ENCODE results near the gene ZCWPW1. TPM values are rescaled to one million over a fixed set of nuclear protein-coding genes. Genes with fewer than 3 reads are reported as not detected.
A peak's percentile ranks its signal among the peaks of the same experiment; 100 is the strongest.

The ZCWPW1 gene
- total and polyA plus RNA-seq, 2 experiments from 2014 or later, result 1.9 to 4.2 TPM

DNA sequence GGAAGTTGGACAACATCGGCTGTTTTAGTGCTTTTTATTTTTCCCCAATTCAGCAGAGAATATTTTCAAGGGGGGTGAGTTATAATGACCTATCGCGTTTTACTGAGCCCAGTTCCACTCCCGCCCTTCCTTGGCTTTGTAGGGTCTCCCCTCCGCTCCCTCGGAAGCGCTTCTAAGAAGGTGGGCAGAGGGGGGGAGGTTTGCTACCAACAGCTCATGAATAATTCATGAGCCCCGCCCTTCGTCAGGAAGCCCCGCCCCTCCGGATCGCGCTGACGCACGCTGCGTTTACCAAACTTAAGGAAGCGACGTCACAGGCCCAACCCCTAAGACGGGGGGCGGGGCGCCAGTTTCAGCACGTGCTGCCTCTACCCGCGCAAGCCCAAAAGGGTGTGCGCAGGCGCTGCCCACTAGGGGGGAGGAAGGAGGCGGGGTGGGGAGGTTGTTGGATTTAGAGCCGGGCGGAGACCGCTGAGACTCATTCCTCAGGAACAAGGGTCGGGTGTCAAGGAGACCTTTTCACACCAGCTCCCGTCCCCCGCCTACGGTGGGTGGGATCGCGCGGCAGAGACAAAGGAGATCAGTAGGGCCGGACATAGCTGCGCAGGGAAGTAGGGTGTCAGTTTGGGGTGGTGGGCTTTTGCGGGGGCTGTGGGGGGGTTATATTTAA, 599 bp upstream of the ZCWPW1 start:
- TF ChIP-seq EZH2 (IDR thresholded peaks at IDR 0.05; ENCODE audit: insufficient read depth, poor library complexity, severe bottlenecking), result no peak
- no peak for TF ChIP-seq EZH2phosphoT487 (IDR thresholded peaks at IDR 0.05; ENCODE audit: insufficient read depth, low read depth)
- Histone ChIP-seq H2AFZ (peak overlapping the region; percentile 94), H3K9me2 (ENCODE audit: insufficient read depth) (no peaks in the 10 kb centered on the region), H3K9ac (peak overlapping the region; percentile 98), H3K9me3 (ENCODE audit: low read depth) (no peaks in the 10 kb centered on the region), H3K4me3 (peak overlapping the region; percentile 92), H3K36me3 (ENCODE audit: low read depth) (no peaks in the 10 kb centered on the region), H3K27me3 (replicated peaks; ENCODE audit: insufficient read depth) (no peaks in the 10 kb centered on the region), H3F3A (ENCODE audit: insufficient read depth) (0 out of 2 replicates have a peak, but pooled peaks cover 9% of the 10 kb centered on the region), H3K79me2 (ENCODE audit: insufficient read depth) (peaks cover 44% of the 10 kb centered on the region), H4K20me1 (ENCODE audit: insufficient read depth) (no peaks in the 10 kb centered on the region), H3K4me2 (ENCODE audit: unreplicated experiment) (peak overlapping the region; percentile 94), H3K27ac (peak overlapping the region; percentile 100), H3K4me1 (ENCODE audit: insufficient read depth) (0 out of 2 replicates have a peak, but pooled peaks cover 14% of the 10 kb centered on the region)
- DNase-seq, result peak; percentile 100
- 0 to 1% methylated on average over 38 to 40 of the region's 40 CpGs for WGBS, 2 experiments (ENCODE audit: low coverage in 1 of 2, low lambda C conversion rate in 2 of 2, missing lambda C conversion rate in 2 of 2)
- in situ Hi-C loops (cut with MboI), result no loop called here

DNA sequence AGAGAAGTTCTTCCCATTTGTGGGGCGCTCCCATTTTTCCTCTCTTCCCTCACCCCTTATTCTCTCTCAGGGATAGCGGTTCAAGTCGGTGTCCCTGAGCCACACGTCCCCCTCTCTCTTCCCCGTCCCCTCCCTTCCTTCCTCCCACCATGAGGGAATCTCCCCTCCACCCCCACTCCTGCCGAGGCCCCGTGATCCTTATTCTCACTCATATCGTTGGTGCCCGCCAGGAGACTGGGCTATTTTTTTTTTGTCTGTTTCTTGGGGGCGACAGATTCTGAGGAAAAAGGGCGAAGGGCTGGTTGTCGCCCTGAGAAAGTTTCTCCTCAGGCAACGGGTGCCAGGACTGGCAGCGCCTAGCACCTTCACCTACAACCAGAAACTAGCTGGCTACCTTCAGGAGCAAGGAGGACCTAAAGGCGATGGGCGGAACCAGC, 723 bp downstream of the ZCWPW1 start:
- Histone ChIP-seq H3K4me2 (ENCODE audit: unreplicated experiment) (peak overlapping the region; percentile 94), H3K9ac (peak overlapping the region; percentile 98; the same call in 1 of the 2 replicates), H4K20me1 (ENCODE audit: insufficient read depth) (no peaks in the 10 kb centered on the region), H3F3A (ENCODE audit: insufficient read depth) (0 out of 2 replicates have a peak, but pooled peaks cover 5% of the 10 kb centered on the region), H3K36me3 (ENCODE audit: low read depth) (no peaks in the 10 kb centered on the region), H3K79me2 (ENCODE audit: insufficient read depth) (peaks cover 31% of the 10 kb centered on the region), H2AFZ (peak overlapping the region; percentile 94), H3K4me3 (peak overlapping the region; percentile 92), H3K4me1 (ENCODE audit: insufficient read depth) (0 out of 2 replicates have a peak, but pooled peaks cover 14% of the 10 kb centered on the region), H3K9me3 (ENCODE audit: low read depth) (no peaks in the 10 kb centered on the region), H3K9me2 (ENCODE audit: insufficient read depth) (no peaks in the 10 kb centered on the region), H3K27me3 (replicated peaks; ENCODE audit: insufficient read depth) (no peaks in the 10 kb centered on the region), H3K27ac (peak overlapping the region; percentile 100; the same call in 1 of the 2 replicates)
- DNase-seq, result no peak
- TF ChIP-seq EZH2phosphoT487 (IDR thresholded peaks at IDR 0.05; ENCODE audit: insufficient read depth, low read depth), result no peak
- TF ChIP-seq EZH2 (IDR thresholded peaks at IDR 0.05; ENCODE audit: insufficient read depth, poor library complexity, severe bottlenecking), result no peak
- WGBS, 2 experiments (ENCODE audit: low coverage in 1 of 2, low lambda C conversion rate in 2 of 2, missing lambda C conversion rate in 2 of 2), result 39 to 60% methylated on average over 10 to 14 of the region's 16 CpGs
- in situ Hi-C loops (cut with MboI), result no loop called here

DNA sequence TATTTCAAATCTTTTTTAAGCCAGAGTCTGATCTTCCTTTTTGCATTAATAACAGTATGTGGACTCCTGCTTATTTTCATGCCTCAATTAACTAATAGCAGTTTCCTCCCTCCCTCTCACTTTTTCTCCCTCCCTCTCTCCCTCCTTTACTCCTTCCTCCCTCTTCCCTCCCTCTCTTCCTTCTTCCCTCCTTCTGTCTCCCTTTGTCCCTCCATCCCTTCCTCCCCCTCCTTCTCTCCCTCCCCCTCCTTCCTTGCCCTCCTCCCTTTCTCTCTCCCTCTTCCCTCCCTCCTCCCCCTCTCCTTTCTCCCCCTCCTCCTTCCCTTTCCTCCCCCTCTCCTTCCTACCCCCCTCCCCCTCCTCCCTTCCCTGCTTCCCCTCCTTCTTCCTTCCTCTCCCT, 2.0 kb downstream of the ZCWPW1 start:
- Histone ChIP-seq H3K9me3 (ENCODE audit: low read depth) (no peaks in the 10 kb centered on the region), H3K79me2 (ENCODE audit: insufficient read depth) (peaks cover 18% of the 10 kb centered on the region), H3K9ac (no peak overlapping the region), H3F3A (ENCODE audit: insufficient read depth) (0 out of 2 replicates have a peak, but pooled peaks cover 2% of the 10 kb centered on the region), H2AFZ (no peak overlapping the region), H3K4me3 (no peak overlapping the region), H3K36me3 (ENCODE audit: low read depth) (no peaks in the 10 kb centered on the region), H3K27ac (no peak overlapping the region), H4K20me1 (ENCODE audit: insufficient read depth) (no peaks in the 10 kb centered on the region), H3K27me3 (replicated peaks; ENCODE audit: insufficient read depth) (no peaks in the 10 kb centered on the region), H3K4me2 (ENCODE audit: unreplicated experiment) (no peak overlapping the region), H3K9me2 (ENCODE audit: insufficient read depth) (no peaks in the 10 kb centered on the region), H3K4me1 (ENCODE audit: insufficient read depth) (0 out of 2 replicates have a peak, but pooled peaks cover 7% of the 10 kb centered on the region)
- TF ChIP-seq EZH2phosphoT487 (IDR thresholded peaks at IDR 0.05; ENCODE audit: insufficient read depth, low read depth) (no peak), EZH2 (IDR thresholded peaks at IDR 0.05; ENCODE audit: insufficient read depth, poor library complexity, severe bottlenecking) (no peak)
- DNase-seq, result no peak
- in situ Hi-C loops (cut with MboI), result no loop called here

DNA sequence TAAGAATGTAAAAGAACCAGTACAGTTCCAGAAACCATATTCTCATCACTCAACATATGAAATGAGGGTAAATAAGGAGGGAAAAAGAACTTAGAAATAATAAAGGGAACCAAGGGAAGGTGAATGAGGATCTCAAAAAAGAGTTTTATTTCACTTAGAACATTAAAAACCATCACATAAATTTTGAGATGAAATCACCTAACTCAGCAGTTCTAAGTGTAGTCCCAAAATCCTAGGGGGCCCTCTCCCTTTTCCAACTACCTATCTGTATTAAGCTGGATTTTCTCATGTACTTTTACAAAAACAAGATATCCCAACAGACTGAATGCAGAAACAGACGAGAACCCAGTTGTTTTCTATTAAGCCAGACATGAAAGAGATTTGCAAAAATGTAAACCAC, 3.2 kb downstream of the ZCWPW1 start:
- Histone ChIP-seq H2AFZ (no peak overlapping the region), H3K4me3 (no peak overlapping the region), H4K20me1 (ENCODE audit: insufficient read depth) (no peaks in the 10 kb centered on the region), H3K79me2 (ENCODE audit: insufficient read depth) (peaks cover 6% of the 10 kb centered on the region), H3K36me3 (ENCODE audit: low read depth) (no peaks in the 10 kb centered on the region), H3K9ac (no peak overlapping the region), H3F3A (ENCODE audit: insufficient read depth) (no peaks in the 10 kb centered on the region), H3K9me2 (ENCODE audit: insufficient read depth) (no peaks in the 10 kb centered on the region), H3K27ac (no peak overlapping the region), H3K9me3 (ENCODE audit: low read depth) (no peaks in the 10 kb centered on the region), H3K27me3 (replicated peaks; ENCODE audit: insufficient read depth) (no peaks in the 10 kb centered on the region), H3K4me1 (ENCODE audit: insufficient read depth) (no peaks in the 10 kb centered on the region), H3K4me2 (ENCODE audit: unreplicated experiment) (no peak overlapping the region)
- in situ Hi-C loops (cut with MboI), result no loop called here
- TF ChIP-seq EZH2phosphoT487 (IDR thresholded peaks at IDR 0.05; ENCODE audit: insufficient read depth, low read depth) (no peak), EZH2 (IDR thresholded peaks at IDR 0.05; ENCODE audit: insufficient read depth, poor library complexity, severe bottlenecking) (no peak)
- WGBS, 2 experiments (ENCODE audit: low coverage in 1 of 2, low lambda C conversion rate in 2 of 2, missing lambda C conversion rate in 2 of 2), result 0% methylated on average over 1 of the region's 1 CpG
- DNase-seq, result no peak
